Loucy (cell line): ENCODE data around the gene CAMTA1.

Source experiments
- H2AFZ ChIP-seq: fragments of 200-600 bp; sonication (generic); 2 replicates; pipeline ENCODE4 v1.6.0; 2016; ENCODE audit warnings: antibody characterized with exemption, mild to moderate bottlenecking, low read length, moderate library complexity
- H3F3A ChIP-seq: fragments of 200-600 bp; 2 replicates; pipeline ENCODE4 v1.6.0; 2016; ENCODE audit warnings: antibody characterized with exemption, low read depth, mild to moderate bottlenecking
- H3K27me3 ChIP-seq: fragments of 200-600 bp; sonication (generic); 2 replicates; pipeline ENCODE4 v1.6.1; 2014; ENCODE audit warnings: low read length, mild to moderate bottlenecking; ENCODE audit not compliant: insufficient read depth, poor library complexity, severe bottlenecking
- H3K36me3 ChIP-seq: fragments of 200-600 bp; sonication (generic); 2 replicates; pipeline ENCODE4 v1.6.1; 2016; ENCODE audit warnings: low read length; ENCODE audit not compliant: insufficient read depth
- H3K4me1 ChIP-seq: fragments of 200-600 bp; sonication (generic); 2 replicates; pipeline ENCODE4 v1.5.1; 2014; ENCODE audit warnings: low read length, mild to moderate bottlenecking; ENCODE audit not compliant: insufficient read depth, poor library complexity, severe bottlenecking
- H3K4me2 ChIP-seq: fragments of 200-600 bp; sonication (generic); 2 replicates; pipeline ENCODE4 v1.6.0; 2014; ENCODE audit warnings: antibody characterized with exemption, low read length, low read depth, mild to moderate bottlenecking; ENCODE audit not compliant: poor library complexity, severe bottlenecking
- H3K4me3 ChIP-seq: fragments of 200-600 bp; sonication (generic); 2 replicates; pipeline ENCODE4 v1.5.1; 2014; ENCODE audit warnings: low read length, mild to moderate bottlenecking, mixed read lengths; ENCODE audit not compliant: poor library complexity, severe bottlenecking
- H3K79me2 ChIP-seq: fragments of 200-600 bp; sonication (generic); 2 replicates; pipeline ENCODE4 v1.6.1; 2014; ENCODE audit warnings: low read length; ENCODE audit not compliant: insufficient read depth
- H3K9ac ChIP-seq: fragments of 200-600 bp; sonication (generic); 2 replicates; pipeline ENCODE4 v1.6.0; 2014; ENCODE audit warnings: mild to moderate bottlenecking, low read depth, low read length, moderate library complexity; ENCODE audit not compliant: poor library complexity, severe bottlenecking
- H3K9me2 ChIP-seq: fragments of 200-600 bp; sonication (generic); replicated peaks from 2 replicates; pipeline ENCODE4 v1.6.1; 2016; ENCODE audit warnings: low read depth, low read length, mixed read lengths
- H3K9me3 ChIP-seq: fragments of 200-600 bp; sonication (generic); 2 replicates; pipeline ENCODE4 v1.6.1; 2014; ENCODE audit warnings: mild to moderate bottlenecking, antibody characterized with exemption, low read length, low read depth; ENCODE audit not compliant: insufficient read depth
- H4K20me1 ChIP-seq: fragments of 200-600 bp; sonication (generic); 2 replicates; pipeline ENCODE4 v1.6.0; 2014; ENCODE audit warnings: antibody characterized with exemption, low read length, mild to moderate bottlenecking; ENCODE audit not compliant: insufficient read depth, poor library complexity, severe bottlenecking
- EZH2phosphoT487 ChIP-seq: fragments of 200-600 bp; IDR thresholded peaks from 2 replicates; pipeline ENCODE4 v1.6.1; 2018; ENCODE audit warnings: antibody characterized with exemption, mild to moderate bottlenecking, moderate library complexity, borderline replicate concordance
- TF ChIP-seq, protein P1 (sequence below): fragments of 200-600 bp; sonication (generic); conservative IDR thresholded peaks from 2 replicates; pipeline ENCODE4 v1.5.1; 2014; ENCODE audit warnings: mild to moderate bottlenecking, antibody characterized with exemption, low read length

Gene CAMTA1

DNA sequence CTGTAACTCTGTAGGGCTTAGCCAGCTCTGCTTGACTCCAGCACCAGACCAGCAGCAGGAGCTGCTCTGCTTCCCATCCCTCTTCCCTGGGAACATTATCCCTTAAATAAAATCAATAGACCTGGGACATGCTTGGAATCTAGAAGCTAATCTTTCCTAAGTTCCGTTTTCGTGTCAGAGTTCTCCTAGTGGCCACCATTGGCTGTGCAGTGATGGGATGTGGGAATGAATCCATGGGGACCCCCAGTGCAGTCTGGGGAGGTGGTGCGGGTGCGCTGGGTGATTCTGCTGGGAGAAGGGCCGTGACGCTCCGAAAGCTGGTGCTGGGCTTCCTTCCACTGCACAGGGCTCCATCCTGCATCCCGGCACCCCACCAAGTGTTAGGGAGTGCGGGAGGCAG lies 202.7 kb downstream of the CAMTA1 start:
- Histone ChIP-seq H3K4me2 (no peak overlapping the region), H3F3A (no peaks in the 10 kb centered on the region), H3K27me3 (no peaks in the 10 kb centered on the region), H3K79me2 (no peaks in the 10 kb centered on the region), H3K36me3 (no peaks in the 10 kb centered on the region), H3K9me3 (no peaks in the 10 kb centered on the region), H2AFZ (no peak overlapping the region), H3K9me2 (no peaks in the 10 kb centered on the region), H3K9ac (no peak overlapping the region), H4K20me1 (no peaks in the 10 kb centered on the region), H3K4me3 (no peak overlapping the region), H3K4me1 (no peaks in the 10 kb centered on the region)
- no peak for TF ChIP-seq EZH2phosphoT487
- TF ChIP-seq, protein P1, sequence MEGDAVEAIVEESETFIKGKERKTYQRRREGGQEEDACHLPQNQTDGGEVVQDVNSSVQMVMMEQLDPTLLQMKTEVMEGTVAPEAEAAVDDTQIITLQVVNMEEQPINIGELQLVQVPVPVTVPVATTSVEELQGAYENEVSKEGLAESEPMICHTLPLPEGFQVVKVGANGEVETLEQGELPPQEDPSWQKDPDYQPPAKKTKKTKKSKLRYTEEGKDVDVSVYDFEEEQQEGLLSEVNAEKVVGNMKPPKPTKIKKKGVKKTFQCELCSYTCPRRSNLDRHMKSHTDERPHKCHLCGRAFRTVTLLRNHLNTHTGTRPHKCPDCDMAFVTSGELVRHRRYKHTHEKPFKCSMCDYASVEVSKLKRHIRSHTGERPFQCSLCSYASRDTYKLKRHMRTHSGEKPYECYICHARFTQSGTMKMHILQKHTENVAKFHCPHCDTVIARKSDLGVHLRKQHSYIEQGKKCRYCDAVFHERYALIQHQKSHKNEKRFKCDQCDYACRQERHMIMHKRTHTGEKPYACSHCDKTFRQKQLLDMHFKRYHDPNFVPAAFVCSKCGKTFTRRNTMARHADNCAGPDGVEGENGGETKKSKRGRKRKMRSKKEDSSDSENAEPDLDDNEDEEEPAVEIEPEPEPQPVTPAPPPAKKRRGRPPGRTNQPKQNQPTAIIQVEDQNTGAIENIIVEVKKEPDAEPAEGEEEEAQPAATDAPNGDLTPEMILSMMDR, result no peak

DNA sequence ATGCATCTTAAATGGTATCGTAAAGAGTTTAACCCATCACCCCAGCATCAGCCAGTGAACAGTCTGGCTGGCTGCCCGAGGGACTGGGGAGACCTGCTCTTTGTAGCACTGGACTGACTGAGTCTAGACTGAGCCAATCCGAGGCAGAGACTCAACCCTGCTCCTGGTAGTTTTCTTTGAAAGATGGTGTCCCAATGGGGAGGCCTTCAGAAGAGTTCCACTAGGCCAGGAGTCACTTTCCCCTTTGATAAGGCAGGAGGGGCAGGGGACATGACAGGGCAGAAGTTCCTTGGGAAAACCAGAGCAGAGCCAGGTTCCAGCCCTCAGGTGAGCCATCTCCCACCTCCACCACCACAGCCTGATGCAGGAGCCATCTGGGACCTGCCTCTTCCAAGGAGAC lies 203.5 kb downstream of the CAMTA1 start:
- H3K36me3 ChIP-seq, result no peaks in the 10 kb centered on the region
- no peak overlapping the region for H3K9ac ChIP-seq
- H3K9me2 ChIP-seq, result no peaks in the 10 kb centered on the region
- no peak overlapping the region for H3K4me3 ChIP-seq
- H3K4me1 ChIP-seq, result no peaks in the 10 kb centered on the region
- no peaks in the 10 kb centered on the region for H4K20me1 ChIP-seq
- H3K79me2 ChIP-seq, result no peaks in the 10 kb centered on the region
- H3K27me3 ChIP-seq, result no peaks in the 10 kb centered on the region
- H3K4me2 ChIP-seq, result no peak overlapping the region
- no peak overlapping the region for H2AFZ ChIP-seq
- no peaks in the 10 kb centered on the region for H3F3A ChIP-seq
- no peaks in the 10 kb centered on the region for H3K9me3 ChIP-seq
- no peak for TF ChIP-seq EZH2phosphoT487
- TF ChIP-seq, protein P1, result no peak

DNA sequence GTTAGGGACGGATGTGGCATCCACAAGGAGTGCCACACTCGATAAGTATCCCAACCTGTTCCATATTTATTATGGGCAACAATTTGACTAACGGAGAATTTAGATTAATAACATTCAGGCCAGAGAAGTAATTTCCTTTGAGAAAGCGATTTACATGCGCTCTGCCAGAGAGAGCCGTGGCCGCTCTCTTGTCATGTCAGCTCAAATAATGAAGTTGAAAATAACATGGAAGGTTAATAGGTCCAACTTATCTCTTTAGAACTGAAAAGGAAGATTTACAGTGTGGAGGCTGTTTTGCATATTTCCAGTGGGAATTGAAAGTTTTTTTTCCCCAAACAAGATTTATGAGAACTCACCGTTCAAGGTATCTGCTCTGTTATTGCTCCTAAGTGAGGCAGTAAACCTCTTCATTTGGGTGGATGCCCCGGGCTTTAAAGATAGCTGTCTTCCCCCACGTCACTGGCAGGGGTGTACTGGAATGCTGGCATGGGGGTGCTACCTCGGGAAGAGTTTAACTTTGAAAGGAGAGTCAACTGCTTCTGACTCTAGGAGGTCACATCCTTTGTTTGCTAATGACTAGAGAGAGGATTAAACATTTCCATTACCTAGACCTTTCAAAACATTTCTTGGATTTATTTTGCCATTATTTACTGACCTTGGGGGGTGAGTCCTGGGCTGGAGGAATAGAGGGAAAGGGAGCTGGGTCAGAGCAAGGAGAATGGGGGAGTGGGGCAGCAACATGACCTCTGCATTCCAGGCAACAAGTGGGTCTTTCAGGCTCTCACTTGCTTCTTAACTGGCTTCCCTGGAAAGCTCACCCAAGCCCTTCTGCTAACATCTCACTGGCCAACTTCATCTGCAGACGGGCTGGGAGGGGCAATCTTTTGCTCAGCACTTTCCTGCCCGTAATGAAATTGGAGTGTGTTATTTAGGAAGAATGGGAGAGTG lies 204.2 kb downstream of the CAMTA1 start:
- TF ChIP-seq, protein P1, result no peak
- no peak for TF ChIP-seq EZH2phosphoT487
- Histone ChIP-seq H3K4me2 (no peak overlapping the region), H3F3A (no peaks in the 10 kb centered on the region), H4K20me1 (no peaks in the 10 kb centered on the region), H3K9me3 (no peaks in the 10 kb centered on the region), H3K79me2 (no peaks in the 10 kb centered on the region), H3K36me3 (no peaks in the 10 kb centered on the region), H3K4me3 (no peak overlapping the region), H3K9ac (no peak overlapping the region), H2AFZ (no peak overlapping the region), H3K4me1 (no peaks in the 10 kb centered on the region), H3K9me2 (no peaks in the 10 kb centered on the region), H3K27me3 (no peaks in the 10 kb centered on the region)
